A673 (cell line): Measurements from ENCODE around the gene ANO4.

Source experiments
- CTCF ChIP-seq: fragments of 300-800, 200-600 bp; sonication (generic); conservative IDR thresholded peaks from 2 replicates; pipeline ENCODE4 v1.5.1; 2017; ENCODE audit warnings: low read depth, mild to moderate bottlenecking, antibody characterized with exemption, low read length, moderate library complexity, mixed read lengths
- EZH2 ChIP-seq: fragments of 200-600 bp; sonication (generic); IDR thresholded peaks from 2 replicates; pipeline ENCODE4 v1.6.1; 2017; ENCODE audit warnings: borderline replicate concordance, low read depth, mild to moderate bottlenecking, mixed read lengths, antibody characterized with exemption, low read length; ENCODE audit not compliant: poor library complexity, severe bottlenecking

- TF ChIP-seq CTCF (no peak), EZH2 (no peak)
Measured at GRCh38 chr12:101021911-101022388, 227.4 kb downstream of the ANO4 start.
